ENCODE results near the gene ZDHHC8.

The ZDHHC8 gene

GRCh38 chr22:20181194-20181883, 49.7 kb downstream of the ZDHHC8 start:
- no peak for FAIRE-seq

GRCh38 chr22:20181884-20182236, 50.3 kb downstream of the ZDHHC8 start:
- no peak for FAIRE-seq

GRCh38 chr22:20182365-20182764, 50.8 kb downstream of the ZDHHC8 start:
- FAIRE-seq, result no peak

- FAIRE-seq, result no peak
These were observed 51.5 kb downstream of the ZDHHC8 start for GRCh38 chr22:20183101-20183500.

GRCh38 chr22:20183823-20184222, 52.2 kb downstream of the ZDHHC8 start:
- no peak for FAIRE-seq

- no peak for FAIRE-seq
These were observed 53.0 kb downstream of the ZDHHC8 start for GRCh38 chr22:20184501-20185165.

GRCh38 chr22:20185750-20186149, 54.1 kb downstream of the ZDHHC8 start:
- FAIRE-seq, result no peak

- FAIRE-seq, result no peak
These were observed 54.7 kb downstream of the ZDHHC8 start for GRCh38 chr22:20186183-20186870.

GRCh38 chr22:20186871-20187546, 55.4 kb downstream of the ZDHHC8 start:
- no peak for FAIRE-seq

- FAIRE-seq, result no peak
These were observed 56.4 kb downstream of the ZDHHC8 start for GRCh38 chr22:20187777-20188566.

GRCh38 chr22:20188567-20188877, 56.9 kb downstream of the ZDHHC8 start:
- FAIRE-seq, result no peak

- no peak for FAIRE-seq
These were observed 59.5 kb downstream of the ZDHHC8 start for GRCh38 chr22:20191000-20191515.

- no peak for FAIRE-seq
These were observed 60.2 kb downstream of the ZDHHC8 start for GRCh38 chr22:20191803-20192202.

GRCh38 chr22:20192293-20192971, 60.8 kb downstream of the ZDHHC8 start:
- no peak for FAIRE-seq

GRCh38 chr22:20192972-20193760, 61.6 kb downstream of the ZDHHC8 start:
- no peak for FAIRE-seq

GRCh38 chr22:20193761-20194494, 62.3 kb downstream of the ZDHHC8 start:
- FAIRE-seq, result no peak

GRCh38 chr22:20194681-20195593, 63.3 kb downstream of the ZDHHC8 start:
- no peak for FAIRE-seq

- no peak for FAIRE-seq
These were observed 64.7 kb downstream of the ZDHHC8 start for GRCh38 chr22:20196094-20196842.

Data from colon (tissue), 2 donors.